Activated T-cell treated with anti-CD3 and anti-CD28 coated beads, Interleukin-2, amount 50 U/mL, for 1 hour (primary cell): ENCODE results near the gene CLMN.
"Not testable (repeated sequence)": the region's sequence is repeated elsewhere in the genome, so short reads cannot be mapped to it uniquely, and the experiment has no call there.

Source experiments
- DNase-seq: peaks from one replicate; pipeline ENCODE4 v3.0.0-alpha.2; 2020

Gene CLMN

DNA sequence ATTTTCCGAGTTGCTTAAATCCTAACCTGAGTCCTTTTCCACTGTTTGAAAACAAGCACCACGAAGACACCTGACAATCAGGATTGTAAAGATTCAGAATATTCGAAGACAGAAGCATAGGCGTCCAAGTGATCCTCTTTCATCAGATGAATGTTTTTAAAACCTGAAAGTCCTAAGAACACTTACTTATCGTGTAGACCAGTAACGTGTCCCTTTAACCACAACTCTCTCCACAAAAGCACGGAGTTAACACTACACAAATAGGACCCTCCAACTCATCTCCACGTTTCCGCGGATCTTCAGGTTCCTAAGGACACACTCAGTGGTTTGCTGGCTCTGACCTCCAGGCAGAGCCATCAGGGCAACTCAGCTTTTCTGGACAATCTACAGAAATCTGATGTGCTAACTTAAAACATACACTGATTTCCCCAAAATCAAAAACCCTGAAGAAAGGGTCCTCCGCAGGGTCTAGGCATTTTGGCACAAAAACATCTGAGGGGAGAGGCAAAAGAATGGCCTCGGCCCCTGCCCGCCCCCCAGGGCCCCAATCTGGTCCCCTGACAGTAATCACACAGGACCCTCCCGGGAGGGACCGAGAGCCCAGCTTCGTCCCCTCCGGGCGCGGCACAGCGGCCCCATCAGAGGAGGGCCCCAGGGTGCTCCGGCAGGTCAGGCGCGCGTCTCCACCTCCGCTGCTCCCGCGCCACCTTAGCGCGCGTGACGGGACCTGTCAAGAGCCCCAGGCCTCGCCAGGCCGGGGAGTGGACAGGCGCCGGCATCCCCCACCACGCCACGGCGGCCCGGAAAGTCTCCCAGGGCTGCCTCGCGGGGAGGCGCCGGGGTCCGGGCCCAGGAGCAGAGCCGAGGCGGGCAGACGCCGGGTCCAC, 163.3 kb downstream of the CLMN start:
- no peak for DNase-seq

DNA sequence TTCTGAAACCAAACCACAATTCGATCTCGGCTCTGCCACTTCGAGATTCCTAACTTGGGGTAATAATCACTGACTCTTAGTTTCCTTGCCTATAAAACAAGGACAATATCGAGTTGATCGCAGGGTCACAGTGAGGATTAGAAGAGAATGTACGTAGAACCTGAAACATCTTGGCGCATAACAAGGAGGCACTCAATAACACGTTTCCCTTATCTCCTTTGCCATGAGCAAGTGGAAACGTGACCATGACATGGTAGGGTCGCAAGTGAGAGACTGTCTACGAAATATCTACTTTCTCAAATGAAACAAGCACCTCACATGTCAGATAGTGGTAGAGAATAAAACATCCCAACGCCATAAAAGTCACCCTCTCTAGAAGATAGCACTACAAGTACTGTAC, 164.7 kb downstream of the CLMN start:
- DNase-seq = no peak

DNA sequence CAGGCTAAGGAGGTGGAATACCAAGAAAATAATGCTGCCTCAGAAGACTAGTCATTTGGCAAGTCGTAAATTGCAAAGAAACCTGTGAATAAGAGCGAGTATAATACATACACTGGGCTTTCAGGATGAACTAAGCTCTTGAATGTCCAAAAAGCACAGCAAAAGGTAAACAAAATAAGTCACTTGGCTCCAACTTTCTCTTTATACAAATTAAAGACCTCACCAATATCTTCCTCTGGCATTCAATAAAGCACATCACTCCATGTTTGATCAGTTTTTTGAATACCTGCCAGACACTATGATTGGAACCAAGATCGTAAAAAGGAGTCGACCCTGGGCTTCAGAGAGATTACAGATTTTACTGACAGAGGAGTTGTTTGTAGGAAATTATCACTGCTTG, 165.8 kb downstream of the CLMN start:
- DNase-seq = no peak

DNA sequence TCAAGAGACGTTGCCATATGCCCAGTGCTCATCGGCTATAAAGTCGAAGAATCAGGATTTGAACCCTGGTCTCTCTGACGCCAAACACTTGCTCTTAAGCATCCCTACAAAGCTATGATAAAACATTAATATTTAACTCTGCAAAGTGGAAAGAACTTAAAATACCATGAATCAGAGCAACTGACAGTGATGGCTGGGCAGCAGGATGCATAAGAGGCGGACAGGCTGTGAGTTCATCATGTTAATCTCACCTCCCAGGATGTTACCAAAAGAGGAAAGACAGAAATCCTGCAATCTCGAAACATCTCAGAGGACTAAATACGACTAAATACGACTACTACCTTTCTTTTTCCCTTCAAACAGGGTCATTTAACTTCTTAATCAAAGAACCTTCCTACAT, 168.1 kb downstream of the CLMN start:
- no peak for DNase-seq

DNA sequence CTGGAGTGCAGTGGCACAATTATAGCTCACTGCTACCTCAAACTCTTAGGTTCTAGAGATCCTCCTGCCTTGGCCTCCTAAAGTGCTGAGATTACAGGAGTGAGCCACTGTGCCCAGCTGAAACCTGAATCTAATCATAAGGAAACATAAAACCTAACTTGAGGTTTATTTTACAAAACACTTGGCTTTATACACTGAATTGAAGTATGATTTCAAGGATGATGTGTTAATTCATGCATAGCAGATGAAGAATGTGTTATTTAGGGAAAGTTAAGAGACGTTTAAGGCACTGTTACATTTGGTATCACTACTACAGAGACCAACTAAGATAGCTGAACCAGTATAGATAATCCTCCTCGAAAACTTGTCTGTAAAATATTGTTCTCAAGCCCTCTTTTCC, 168.8 kb downstream of the CLMN start:
- DNase-seq = no peak

DNA sequence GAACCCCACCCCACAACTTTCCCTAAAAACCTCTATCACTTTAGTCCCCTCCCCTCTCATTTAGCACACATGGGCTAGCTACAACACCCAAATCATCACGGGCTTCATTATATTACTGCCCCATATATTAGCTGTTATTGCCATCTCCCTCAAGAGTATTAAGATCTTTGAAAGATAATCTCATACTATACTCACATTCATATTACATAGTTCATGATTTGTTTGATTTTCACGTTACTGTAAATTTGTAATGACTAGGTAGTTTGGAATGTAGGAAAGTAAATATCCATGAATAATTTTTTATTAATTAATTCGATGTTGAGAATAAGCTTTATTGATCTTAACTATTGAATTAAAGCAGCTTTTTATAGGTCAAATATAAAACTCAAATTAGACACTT, 170.3 kb downstream of the CLMN start:
- no peak for DNase-seq

DNA sequence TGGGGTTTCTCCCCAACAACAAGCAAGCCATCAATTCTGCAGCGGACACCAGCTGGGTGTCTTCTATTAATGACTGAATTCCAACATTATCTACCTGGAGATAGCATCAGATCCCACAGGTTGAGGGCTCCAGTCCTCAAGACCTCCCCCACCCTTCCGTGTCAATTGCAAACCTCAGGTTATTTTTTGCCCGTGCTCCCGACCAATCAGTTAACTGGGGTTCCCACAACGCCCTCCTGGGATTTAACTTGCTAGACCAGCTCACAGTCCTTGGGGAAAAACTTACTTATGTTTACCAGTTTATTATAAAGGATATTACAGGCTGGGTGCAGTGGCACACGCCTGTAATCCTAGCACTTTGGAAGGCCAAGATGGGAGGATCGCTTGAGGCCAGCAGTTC, 172.1 kb downstream of the CLMN start:
- DNase-seq = no peak

DNA sequence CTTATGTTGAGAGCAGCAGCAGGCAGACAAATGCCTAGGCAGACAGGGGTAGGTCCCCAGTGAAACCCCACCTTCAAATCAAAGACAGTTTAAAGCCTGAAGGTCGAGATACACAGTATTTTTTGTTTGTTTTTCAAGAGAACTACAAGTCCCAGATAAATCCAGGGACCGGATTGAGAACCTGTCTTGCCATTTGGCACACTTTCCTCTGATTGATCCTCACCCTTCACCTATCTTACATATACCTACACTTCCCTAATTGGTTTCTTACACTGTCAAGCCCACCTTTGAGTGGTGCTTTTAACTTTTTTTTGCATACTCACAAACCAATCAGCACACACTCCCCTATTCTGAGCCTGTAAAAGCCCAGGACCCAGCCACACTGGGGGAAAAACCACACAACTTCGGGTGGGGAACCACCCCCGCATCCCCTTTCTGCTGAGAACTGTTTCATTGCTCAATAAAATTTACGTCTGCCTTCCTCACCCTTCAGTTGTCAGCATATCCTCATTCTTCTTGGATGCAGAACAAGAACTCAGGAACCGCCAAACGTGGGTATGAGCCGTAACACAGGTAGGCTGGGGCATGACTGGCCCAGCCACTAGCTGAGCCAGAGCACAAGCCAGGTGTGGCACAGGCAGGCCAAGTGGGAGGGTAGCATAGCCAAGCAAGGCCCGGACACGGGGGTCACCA, 173.5 kb downstream of the CLMN start:
- DNase-seq = no peak

DNA sequence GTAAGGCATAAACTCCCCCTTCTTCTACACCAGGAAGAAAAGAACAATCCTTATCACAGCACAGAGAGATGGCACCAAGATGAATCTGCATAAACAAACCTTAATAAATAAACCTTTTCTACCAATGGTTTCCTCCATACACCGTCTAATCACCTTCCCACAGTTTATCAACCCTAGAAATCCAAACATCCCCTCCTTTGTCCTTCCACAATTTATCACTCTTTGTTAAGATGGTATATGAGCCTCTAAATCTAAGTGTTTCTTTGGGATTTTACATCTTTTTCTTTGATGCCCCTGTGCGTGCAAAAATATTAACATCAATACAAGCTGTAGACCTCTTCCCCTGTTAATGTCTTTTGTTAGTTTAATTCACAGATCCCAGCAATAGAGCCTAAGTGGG, 174.9 kb downstream of the CLMN start:
- DNase-seq = no peak

DNA sequence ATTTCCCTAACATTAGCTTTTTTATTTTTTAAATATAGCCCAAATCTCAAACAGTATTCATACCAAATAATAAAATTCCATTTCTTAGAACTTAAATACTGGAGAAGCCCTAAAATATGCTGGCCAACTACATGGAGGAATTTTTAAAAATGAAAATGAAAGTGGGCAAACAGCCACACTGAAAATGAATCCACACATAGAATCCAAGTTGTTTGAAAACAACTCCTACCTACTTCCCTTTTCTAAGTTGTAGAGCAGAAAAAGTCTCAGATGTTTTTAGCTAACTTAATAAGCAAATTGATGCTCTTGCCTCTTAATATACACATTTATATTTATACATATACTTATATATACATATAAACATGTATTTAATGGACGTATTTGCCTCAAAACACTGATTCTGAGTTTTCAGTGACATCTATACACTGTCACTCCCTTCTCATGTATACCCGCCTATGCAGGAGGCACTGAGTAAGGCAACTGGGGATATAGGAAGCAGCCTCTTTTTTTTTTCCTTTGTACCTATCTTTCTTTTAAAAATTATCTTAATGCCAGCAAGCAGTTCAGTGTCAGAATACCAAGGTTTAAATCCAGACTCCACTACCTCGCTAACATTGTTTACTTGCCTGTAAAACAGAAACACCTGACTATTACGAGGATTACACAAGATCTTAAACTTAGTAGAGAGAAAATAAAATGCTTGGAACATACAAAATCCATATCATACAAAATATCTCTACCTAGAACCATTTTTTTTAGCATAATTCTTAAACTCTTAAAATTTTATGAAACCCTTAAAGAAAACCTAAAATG, 175.7 kb downstream of the CLMN start:
- DNase-seq = no peak

DNA sequence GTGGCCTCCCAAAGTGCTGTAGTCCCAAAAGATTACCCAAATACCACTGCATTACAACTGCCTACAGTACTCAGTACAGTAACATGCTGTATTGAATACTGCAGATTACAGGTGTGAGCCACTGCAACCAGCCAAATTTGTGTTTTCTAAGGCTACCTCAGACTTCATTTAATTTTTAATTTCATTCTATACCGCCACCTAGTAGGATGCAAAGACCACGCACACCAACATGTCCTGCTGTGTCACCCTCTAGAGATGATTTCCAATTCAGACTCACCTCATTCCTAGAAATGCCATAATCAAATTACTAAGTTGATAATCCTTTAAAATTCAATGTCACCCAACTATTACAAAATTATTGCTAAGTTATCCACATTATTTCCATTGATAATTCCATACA, 177.5 kb downstream of the CLMN start:
- no peak for DNase-seq

DNA sequence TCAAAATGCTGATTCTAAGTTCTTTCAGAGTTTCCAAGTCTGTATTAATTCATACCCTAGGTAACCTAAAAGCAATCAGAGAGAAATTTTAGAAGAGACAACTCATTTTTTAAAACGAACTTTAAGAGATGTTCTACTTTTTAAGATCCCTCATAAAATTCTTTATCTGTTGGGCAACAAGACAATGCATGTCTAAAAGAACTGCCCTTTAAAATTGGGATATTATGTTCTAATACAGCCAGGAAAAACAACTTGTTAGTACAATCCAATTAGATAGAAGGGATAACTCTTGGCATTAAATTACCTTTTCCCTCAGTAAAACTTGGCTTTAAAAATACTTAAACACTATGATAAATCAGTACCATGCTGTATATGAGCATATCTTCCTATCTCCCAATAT, 178.0 kb downstream of the CLMN start:
- DNase-seq = no peak

DNA sequence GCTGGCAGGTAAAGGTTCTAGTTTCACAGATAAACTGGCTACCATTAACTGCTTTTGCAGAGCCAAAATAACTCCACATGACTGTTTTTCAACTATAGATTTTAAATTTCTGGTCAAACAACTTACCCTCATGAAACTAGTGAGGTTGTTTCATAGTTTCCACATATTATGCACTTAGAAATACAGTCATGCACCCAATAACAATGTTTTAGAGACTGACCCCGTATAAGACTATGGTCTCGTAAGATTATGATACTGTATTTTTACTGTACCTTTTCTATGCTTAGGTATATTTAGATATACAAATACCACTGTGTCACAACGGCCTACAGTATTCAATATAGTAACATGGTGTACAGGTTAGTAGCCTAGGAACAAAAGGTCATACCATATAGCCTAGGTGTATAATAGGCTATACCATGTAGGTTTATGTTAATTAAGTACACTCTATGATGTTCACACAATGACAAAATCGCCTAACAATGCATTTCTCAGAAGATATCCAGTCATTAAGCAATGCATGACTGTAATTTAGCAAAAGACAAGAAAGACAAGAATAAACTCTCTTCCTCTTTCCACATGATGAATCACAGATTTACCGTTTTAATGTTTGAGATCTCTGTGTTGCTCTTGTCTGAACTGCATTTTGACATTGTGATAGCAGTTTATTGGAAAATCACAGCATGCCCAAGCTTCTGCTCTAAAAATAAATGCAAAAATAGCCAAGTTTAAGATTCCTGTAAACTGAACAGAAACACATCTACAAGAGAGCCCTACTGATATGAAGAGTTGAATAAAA, 179.4 kb downstream of the CLMN start:
- no peak for DNase-seq

DNA sequence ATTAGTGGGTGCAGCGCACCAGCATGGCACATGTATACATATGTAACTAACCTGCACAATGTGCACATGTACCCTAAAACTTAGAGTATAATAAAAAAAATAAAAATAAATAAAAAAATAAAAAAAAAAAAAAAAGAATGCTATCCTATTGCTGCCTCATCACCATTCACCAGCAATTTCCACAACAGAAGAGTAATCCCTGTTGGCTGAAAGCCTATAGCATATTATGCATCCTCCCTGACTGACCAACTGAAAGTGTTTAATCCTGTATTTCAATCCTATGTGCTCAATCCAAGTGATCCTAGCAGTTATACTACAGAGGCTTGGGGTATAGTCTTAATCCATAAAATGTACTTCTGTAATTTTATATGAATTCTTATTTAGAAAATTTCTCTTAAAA, 180.8 kb downstream of the CLMN start:
- DNase-seq = no peak

DNA sequence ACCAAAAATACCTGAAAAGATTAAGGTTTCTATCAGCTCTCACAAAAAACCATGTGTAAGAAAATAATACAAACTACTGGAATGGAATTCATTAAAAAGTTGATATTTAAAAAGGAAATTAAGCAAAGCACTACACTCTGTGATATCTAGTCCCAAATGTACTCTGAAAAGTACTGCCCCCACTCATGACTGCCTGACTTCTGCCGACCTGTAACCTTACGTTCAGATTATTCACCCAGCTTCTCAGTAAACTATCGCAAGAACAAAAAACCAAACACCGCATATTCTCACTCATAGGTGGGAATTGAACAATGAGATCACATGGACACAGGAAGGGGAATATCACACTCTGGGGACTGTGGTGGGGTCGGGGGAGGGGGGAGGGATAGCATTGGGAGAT, 181.3 kb downstream of the CLMN start:
- DNase-seq = not testable (repeated sequence)

DNA sequence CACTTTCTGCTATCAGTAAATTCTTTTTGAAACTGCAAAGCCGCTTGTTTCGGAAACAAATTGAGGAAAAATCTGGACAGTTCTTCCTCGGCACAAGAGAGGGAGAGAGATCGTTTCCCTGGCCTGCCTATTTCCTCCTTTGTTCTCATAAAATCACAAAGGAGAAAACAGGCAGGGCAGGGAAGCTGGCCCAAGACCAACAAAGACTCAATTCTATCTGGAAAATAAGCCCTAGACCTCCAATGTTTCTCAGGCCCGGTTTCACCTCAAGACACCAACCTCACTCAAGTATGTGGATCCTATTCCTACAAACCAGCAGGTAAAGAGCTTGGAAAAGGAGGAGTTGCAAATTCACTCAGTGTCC, 181.9 kb downstream of the CLMN start:
- DNase-seq = no peak

DNA sequence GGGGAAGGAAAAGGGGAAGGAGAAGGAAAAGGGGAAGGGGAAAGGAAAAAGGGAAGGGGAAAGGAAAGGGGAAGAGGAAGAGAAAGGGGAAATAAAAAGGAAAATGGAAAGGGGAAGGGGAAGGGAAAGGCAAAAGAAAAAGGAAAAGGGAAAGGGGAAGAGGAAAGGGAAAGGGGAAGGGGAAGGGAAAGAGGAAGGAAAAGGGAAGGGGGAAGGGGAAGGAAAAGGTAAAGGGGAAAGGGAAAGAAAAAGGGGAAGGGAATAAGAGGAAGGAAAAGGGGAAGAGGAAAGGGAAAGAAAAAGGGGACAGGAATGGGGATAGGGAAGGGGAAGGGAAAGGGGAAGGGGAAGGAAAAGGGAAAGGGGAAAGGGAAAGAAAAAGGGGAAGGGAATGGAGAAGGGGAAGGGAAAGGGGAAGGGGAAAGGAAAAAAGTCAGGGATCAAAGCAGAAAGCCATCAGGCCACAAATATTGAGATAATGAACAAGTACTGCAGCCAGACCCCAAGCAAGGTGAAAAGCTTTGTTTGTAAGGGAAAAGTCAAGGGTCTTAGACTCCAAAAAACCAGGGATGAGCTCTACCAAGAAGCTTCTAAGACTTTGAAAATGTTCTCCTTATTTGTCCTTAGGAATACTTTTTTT, 182.4 kb downstream of the CLMN start:
- DNase-seq = no peak

DNA sequence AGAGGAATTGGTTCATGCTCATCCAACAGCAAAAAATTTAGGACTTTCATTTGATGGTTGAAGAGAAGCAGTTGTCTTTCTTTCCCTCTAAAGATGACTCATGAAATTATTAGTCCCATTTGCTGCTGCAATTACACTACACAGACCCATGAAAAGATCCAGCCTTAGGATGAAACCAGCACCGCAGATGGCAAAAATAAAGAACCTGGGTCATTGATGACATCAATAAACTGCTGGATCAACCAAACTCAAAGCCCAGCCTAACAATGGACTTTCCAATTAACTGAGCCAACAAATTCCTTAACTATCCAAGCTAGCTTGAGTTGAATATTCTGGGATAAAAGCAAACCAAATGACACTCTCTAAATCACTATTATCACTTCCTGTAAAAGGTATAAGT, 183.1 kb downstream of the CLMN start:
- no peak for DNase-seq

DNA sequence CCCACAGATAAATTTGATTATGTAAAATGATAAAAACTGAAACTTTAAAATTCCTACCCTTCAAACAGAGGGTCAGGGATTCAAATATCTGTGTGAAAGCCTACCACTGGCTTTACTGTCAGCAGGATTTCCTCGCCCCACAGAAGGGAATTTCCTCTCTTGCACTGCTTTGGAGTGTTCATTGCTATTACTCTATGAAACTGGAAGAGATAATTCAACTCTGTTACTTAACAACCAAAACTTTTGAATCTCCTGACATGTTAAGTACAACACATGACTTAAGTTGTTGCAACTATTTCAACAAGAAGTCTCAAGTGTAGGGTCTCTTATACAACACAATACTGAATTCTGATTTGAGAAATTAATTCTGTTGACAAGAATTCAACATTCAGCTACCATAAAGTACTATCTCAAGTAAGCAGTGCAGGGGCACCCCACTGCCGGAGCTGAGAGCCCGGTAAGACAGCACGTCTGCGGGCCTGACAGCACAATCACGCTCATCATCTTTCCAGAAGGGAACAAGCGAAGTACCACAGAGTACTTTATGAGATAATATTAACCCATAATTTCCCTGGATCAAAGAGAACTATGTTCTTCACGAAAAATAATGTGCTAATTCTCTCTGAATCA, 185.3 kb downstream of the CLMN start:
- DNase-seq = no peak

DNA sequence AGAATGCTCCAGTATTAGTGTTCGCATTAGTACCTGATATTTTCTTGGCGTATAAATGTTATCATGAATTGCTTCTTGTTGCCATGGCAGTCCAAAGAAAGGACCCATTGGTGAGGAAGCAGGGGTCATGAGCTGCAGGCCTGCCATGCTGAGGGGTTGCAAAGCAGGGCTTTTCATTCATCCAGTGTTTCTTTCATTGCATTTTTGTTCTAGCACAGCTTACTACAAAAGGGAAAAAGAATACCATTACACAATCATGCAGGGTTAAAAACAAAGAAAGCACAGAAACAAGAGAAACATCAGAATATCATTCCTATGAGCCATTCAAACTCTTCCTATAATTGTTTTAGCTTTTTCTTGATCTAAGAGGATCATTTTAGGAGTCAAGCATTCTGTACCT, 186.4 kb downstream of the CLMN start:
- DNase-seq = no peak

DNA sequence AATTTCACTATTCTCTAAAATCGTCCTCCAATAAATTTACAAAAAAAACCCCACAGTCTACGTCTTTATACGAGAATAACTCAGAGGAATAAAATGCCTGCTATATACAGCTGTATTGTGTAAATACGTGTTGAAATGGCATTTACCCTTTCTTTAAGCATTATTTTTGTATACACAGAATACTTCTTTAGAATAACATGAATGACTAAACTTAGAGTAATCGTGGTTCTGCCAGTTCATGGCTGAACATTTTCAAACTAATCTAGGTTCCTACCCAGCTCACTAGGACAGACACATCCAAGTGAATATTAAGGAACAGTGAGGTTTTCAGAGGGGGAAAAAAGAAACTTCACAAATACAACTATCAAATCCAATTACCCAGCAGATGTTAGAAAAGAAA, 186.9 kb downstream of the CLMN start:
- no peak for DNase-seq
